Left lobe of liver (tissue), 2 donors: ENCODE measurements around the gene CLEC2L. TPM values are rescaled to one million over a fixed set of nuclear protein-coding genes. Genes with fewer than 3 reads are reported as not detected.
"Not testable (repeated sequence)": the region's sequence is repeated elsewhere in the genome, so short reads cannot be mapped to it uniquely, and the experiment has no call there.

Experiments
- ATAC-seq: fragments of 200-7000 bp; cut with Tn5 transposase; one replicate; pipeline ENCODE4 v1.9.1; 2020; ENCODE audit warnings: mild to moderate bottlenecking, moderate library complexity
- DNase-seq: peaks from one replicate; pipeline ENCODE4 v3.0.0-alpha.2; 2020; ENCODE audit warnings: low spot score
- total RNA-seq: library from RNA; stranded (reverse); gene quantifications from one replicate; pipeline ENCODE4 v1.2.1, GENCODE V29; 2021
- donor health status: DM: no; HTN: no; CAD: no; lungs with moderate emphysema.
- donor health status: DM: no; HTN: yes; CAD: no.

Gene CLEC2L
- total RNA-seq, 1 donor from 2014 or later, result not detected

- not testable (repeated sequence) for DNase-seq, ATAC-seq
These were observed 30.7 kb downstream of the CLEC2L start for GRCh38 chr7:139553991-139554700.

DNA sequence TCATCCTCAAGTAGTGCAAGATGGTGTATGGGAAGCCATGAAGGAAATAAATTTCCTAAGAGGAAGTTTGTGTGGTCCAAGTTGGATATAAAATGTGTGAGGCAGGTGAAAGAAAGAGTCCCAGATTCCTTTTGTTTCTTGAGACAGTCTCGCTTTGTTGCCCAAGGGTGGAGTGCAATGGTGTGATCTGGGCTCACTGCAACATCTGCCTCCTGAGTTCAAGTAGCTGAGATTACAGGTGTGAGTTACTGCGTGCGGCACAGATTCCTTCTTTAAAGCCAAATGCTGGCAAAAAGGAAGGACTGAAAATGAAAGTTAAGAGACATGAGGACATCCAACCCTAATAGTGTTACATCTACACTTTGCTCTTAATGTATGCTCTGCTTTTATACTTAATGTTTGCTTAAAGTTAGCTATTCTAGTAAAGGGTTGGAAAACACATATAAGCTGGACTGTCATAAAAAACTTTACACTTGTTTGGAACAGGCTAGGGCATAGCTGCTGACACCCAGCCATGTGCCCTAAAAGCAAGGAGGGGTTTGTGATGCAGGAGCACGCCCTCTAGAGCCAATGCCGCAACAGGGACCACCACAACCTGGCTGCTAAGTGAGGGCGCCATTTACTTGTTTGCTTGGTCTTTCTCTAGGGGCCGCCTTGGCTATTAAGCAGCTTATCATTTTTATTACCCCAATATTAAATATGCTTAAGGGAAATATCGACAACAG, 34.5 kb downstream of the CLEC2L start:
- no peak for DNase-seq

DNA sequence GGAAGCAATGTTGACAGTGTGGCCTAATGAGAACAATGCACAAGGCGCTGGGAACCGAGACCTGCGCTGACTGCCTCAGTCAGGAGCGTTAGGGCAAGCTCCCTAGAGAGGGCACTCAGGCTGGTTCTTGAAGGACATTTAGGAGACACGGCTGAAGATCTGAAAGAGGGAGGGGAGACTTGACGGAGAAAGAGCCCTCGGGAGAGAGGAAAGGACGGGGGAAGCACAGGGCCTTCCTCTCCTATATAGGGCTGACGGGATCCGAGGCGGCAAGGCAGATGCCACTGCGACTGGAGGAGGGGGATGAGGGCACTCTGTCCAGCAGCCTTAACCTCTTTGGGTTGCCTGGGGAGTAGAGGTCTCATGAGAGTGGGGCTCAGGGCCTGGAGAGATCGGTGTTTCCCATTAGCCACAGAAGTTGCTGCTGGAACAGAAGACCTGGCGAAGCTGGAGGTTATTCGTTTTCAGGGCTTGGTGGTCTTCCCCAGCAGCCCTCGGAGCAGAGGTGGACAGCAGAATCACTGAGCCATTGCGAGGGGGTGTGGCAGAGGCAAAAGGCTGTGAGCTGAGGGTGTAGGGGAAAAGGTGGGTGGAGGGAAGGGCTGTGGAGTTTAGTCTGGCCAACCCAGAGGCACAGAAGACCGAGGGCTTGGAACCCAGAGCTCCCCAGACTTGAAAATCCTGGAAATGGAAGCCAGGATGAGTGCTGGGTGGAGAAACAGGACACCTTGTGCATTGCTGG, 36.0 kb downstream of the CLEC2L start:
- peak; percentile 23 for ATAC-seq
- no peak for DNase-seq

More for the DNA sequence above, 34.5 kb downstream of the CLEC2L start:
- ATAC-seq, result no peak

- DNase-seq (no peak), ATAC-seq (no peak)
These were observed 36.7 kb downstream of the CLEC2L start for GRCh38 chr7:139560199-139560598.

DNA sequence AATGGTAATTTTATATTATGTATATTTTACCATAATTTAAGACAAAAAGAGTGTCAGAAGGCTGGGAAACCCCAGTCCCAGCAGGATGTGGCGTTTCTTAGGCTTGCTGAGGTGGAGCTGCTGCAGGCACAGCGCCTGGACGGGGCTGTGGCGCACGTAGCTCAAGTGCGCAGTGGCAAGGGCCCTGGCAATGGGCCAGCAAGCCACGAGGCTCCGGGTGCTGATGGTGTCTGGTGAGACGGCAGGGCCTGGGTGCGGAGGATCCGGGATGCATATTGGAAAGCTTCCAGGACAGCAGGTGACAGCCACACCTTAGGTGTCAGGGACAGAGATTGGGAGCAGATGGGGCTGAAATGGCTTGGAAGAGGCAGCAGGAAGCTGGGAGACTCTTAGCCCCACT, 37.2 kb downstream of the CLEC2L start:
- ATAC-seq, result peak; percentile 31
- no peak for DNase-seq

- ATAC-seq (no peak), DNase-seq (no peak)
These were observed 39.0 kb downstream of the CLEC2L start for GRCh38 chr7:139562491-139562890.

DNA sequence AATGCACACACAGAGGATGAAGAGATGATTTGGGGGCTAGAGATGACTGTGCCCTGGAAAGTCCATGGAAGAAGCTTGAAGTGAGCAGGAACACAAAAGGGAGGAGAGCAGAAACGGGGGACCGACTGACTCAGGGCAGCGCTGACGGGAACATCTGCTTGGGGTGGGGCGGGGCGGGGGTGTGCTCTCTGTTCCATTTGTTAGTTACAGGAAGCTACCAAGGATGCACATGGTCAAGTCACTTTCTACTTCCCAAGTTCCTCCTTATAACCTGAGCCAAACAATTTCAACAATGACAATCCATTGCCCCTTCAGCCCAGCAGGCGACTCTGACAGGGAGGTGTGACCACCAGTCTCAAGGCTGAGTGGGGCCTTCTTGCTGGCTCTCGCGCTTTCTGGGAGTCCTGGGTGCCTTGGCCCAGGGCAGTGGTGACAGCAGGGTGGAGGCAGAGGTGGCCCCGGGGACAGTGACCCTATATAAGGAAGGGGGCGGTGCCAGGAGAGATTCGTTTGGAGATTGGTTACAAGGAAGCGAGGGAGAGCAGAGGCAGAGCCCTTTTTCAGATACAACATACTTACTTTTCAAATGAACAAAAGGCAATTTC, 39.6 kb downstream of the CLEC2L start:
- no peak for ATAC-seq
- DNase-seq, result peak; percentile 15

- ATAC-seq (no peak), DNase-seq (peak; percentile 11)
These were observed 40.4 kb downstream of the CLEC2L start for GRCh38 chr7:139563856-139564255.

GRCh38 chr7:139566075-139566474, 42.6 kb downstream of the CLEC2L start:
- DNase-seq, result peak; percentile 22
- no peak for ATAC-seq

DNA sequence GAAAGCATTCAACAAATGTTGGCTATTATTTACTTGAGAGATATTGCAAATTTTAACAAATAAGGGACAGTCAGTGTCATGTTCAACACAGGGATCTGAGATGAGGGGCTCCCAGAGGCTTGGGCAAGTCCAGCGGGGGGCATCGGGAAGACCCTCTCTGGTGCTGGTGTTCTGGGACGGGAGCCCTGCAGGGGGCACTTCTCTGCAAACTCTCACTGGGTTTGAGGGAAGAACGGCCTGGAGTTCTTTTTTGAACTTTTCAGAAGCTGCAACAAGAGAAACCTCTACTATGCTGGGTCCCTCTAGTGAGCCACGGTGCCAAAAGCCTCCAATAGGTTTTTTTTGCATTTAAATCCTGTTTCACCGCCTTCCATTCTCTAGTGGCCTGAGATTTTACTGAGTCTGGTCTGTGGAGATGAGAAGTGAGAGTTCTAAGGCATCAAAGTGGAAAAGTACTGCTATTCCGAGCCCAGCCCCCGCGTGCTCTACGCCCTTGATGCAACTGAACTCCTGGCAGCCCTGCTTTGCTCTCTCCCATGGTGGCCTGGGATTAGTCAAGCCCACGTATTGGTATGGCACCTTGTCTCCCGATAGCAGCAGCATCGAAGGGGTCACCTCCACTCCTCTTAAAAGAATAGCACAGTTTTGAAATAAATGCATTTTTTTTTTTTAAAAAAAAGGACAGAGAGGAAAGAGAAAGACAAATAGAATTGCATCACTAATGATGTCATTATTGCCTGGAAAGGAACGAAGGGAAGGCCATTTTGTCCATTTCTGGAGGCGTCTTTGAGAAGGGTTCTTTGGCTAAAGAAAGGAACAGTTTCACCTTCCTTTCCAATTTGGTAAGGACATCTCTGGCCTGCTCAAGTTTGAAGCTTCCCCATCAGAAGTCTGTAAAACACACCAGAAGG, 43.5 kb downstream of the CLEC2L start:
- DNase-seq (peak; percentile 38), ATAC-seq (no peak)

- ATAC-seq (no peak), DNase-seq (peak; percentile 31)
These were observed 44.3 kb downstream of the CLEC2L start for GRCh38 chr7:139567647-139568345.

DNA sequence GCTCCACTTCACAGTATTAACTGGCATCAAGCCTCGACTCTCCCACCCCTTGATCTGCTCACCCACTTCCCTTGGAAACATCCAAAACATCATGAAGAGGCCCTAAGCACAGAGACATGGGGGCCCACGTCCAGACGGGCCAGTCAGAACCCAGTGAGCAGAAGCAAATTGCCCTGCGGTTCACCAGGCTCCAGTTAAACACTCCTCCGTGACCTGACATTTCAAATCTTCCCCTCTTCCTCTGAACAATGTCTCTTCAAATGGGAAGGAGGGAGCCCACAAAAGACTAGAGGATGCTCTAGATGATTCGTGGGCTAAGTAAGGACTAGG, 44.8 kb downstream of the CLEC2L start:
- ATAC-seq, result no peak
- DNase-seq, result no peak

- no peak for ATAC-seq
- DNase-seq, result peak; percentile 40
These were observed 45.5 kb downstream of the CLEC2L start for GRCh38 chr7:139568813-139569490.

DNA sequence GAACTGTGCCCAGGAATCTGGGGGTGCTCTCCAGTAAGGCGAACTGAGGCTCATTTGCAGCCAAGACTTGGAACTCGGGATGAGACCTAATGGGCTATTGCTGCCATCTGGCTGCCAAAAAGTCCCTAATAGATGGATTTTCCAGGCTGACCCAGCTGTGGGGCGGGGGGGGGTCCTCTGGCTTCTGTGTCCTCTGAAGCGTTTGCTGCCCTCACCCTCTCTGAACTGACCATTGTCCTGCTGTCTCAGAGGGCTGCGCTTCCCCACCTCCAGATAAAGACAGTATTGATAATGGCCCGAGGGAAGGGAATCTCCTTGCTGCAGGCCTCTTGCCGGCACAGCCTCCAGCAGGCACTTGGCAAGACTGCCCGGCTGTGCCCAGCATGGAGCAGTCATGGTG, 46.6 kb downstream of the CLEC2L start:
- ATAC-seq (no peak), DNase-seq (peak; percentile 24)

DNA sequence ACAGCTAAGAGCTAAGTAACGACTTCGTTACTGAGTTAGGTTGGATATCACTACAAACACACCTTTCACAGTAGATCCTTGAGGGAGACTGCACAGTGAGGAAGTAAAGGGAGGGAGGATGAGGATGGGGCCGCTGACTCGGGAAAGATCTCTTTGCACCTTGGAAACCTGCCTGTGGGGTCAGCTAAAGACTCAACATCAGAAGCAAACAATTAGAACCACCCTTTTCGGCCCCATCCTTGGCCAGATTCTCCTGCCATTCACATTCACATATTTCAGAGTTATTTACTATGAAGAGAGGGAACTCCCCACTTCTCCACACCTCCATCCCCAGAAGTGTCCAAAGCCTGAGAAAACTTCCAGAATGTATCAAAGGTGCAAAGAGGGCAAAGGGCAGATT, 47.1 kb downstream of the CLEC2L start:
- ATAC-seq (no peak), DNase-seq (no peak)

DNA sequence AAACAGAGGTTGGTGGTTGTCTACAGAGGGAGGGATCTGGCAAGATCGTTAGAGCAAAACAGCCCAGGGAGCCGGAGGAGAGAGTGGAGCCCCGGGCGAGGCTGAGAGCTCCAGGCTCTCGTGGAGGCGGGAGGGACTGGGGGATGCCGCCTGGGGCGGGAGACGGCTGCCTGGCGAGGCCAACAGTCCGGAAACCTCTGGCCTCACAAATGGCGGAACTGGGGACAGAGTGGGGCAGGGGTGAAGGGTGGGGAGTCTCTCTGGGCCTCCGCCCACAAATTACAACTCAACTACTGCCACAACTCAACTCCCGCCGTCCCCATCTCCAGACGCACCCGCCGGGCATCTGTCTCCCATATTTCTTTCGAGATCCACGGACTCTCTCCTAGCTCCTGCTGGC, 47.7 kb downstream of the CLEC2L start:
- DNase-seq (peak; percentile 37), ATAC-seq (no peak)

DNA sequence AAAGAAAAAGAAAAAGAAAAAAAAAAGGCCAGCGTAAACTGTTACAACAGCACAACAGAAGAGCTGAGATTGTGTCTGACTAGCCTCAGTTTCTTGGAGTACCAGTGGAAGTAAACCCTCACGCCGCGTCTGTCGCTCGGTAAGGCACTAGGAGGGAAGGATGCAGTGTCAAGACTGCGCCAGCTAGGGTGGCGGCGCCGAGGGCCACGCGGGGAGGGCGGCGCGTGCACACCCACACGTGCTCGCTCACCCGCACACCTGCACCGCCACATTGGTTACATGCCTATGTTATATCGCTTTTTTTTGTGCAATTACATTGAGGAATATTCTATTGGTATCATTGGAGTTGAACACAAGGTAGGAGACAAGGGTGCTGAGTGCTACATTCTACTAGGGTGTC, 48.2 kb downstream of the CLEC2L start:
- DNase-seq (no peak), ATAC-seq (no peak)

- DNase-seq, result no peak
- no peak for ATAC-seq
These were observed 48.6 kb downstream of the CLEC2L start for GRCh38 chr7:139572071-139572470.

GRCh38 chr7:139572704-139573385, 49.4 kb downstream of the CLEC2L start:
- no peak for ATAC-seq
- DNase-seq, result no peak
